Measurements from ENCODE around the gene MYO7B. TPM values are rescaled to one million over a fixed set of nuclear protein-coding genes. Genes with fewer than 3 reads are reported as not detected.

Gene MYO7B
- total and polyA plus RNA-seq, 9 of the 15 experiments (the other 6 are each of a cell fraction or from before 2014, with no cell fraction given) = 0.08 TPM; not detected in 8

DNA sequence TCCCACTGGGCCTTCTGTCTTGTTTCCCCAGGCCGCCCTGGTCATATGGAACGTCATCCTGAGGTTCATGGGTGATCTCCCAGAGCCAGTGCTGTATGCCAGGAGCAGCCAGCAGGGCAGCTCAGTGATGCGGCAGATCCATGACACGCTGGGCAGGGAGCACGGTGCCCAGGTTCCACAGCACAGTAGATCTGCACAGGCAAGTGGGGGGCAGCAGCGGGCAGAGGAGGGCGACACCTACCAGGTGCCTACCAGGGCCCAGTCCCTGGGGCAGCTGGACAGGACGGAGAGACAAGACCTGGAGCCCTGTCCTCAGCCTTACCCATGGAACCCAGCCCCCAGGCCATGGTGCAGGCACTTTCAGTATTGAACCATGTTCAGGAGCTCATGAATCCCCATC is 74.3 kb downstream of the MYO7B start (continued):
- TF ChIP-seq, protein P1, sequence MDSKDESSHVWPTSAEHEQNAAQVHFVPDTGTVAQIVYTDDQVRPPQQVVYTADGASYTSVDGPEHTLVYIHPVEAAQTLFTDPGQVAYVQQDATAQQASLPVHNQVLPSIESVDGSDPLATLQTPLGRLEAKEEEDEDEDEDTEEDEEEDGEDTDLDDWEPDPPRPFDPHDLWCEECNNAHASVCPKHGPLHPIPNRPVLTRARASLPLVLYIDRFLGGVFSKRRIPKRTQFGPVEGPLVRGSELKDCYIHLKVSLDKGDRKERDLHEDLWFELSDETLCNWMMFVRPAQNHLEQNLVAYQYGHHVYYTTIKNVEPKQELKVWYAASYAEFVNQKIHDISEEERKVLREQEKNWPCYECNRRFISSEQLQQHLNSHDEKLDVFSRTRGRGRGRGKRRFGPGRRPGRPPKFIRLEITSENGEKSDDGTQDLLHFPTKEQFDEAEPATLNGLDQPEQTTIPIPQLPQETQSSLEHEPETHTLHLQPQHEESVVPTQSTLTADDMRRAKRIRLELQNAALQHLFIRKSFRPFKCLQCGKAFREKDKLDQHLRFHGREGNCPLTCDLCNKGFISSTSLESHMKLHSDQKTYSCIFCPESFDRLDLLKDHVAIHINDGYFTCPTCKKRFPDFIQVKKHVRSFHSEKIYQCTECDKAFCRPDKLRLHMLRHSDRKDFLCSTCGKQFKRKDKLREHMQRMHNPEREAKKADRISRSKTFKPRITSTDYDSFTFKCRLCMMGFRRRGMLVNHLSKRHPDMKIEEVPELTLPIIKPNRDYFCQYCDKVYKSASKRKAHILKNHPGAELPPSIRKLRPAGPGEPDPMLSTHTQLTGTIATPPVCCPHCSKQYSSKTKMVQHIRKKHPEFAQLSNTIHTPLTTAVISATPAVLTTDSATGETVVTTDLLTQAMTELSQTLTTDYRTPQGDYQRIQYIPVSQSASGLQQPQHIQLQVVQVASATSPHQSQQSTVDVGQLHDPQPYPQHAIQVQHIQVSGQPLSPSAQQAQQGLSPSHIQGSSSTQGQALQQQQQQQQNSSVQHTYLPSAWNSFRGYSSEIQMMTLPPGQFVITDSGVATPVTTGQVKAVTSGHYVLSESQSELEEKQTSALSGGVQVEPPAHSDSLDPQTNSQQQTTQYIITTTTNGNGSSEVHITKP (IDR thresholded peaks at IDR 0.05; ENCODE audit: partially characterized antibody) = no peak
- TF ChIP-seq PHF20 (IDR thresholded peaks at IDR 0.05; ENCODE audit: partially characterized antibody) = no peak
- TF ChIP-seq MYC (IDR thresholded peaks at IDR 0.05; ENCODE audit: low read depth, low read length) = no peak
- TF ChIP-seq MYC (CRISPR knock-in tag; IDR thresholded peaks at IDR 0.05; ENCODE audit: borderline replicate concordance, low read depth) = no peak

DNA sequence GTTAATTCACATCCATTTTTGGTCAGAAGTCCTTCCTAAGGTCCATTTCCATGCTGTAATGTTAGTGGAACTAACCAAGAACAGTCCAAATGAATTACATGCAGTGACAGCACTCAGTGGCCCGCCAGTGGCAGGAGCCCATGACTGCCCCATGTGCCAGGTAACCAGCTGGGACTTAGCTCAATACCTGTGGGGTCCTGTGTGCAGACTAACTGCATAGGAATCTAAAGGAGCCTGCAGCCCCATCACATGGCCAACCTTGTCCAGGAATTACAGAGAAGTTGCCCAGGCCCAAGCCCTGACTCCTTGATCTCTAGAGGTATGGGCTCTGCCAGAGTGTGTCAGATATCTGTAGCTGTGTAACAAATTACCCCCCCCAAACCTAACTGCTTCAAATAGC is 75.1 kb downstream of the MYO7B start:
- ChIA-PET CTCF (ENCODE audit: low intra/inter-chr PET ratio) (no interaction called here), POLR2A (interaction anchor here (1.3 kb wide), 1 partner anchor 9 kb away, joined by 5 read pairs; no protein-coding TSS in a partner anchor)
- no peaks in the 10 kb centered on the region for H3K9me1 ChIP-seq (ENCODE audit: control insufficient read depth, insufficient read depth, low read length)
- WGBS (ENCODE audit: insufficient coverage, low coverage, missing lambda C conversion rate) = 13% methylated on average over 1 of the region's 1 CpG
- intact Hi-C loops (cut with micrococcal nuclease) (no loop called here), in situ Hi-C loops (cut with MboI) (no loop called here)
- no peaks in the 10 kb centered on the region; the same call in 2 of the 3 replicates for H3K36me3 ChIP-seq (ENCODE audit: control insufficient read depth, insufficient read depth, low read length)
- DNase-seq (ENCODE audit: extremely low read depth in 1 of 4, low spot score in 3 of 4) = no peak
- no peaks in the 10 kb centered on the region for H3K9me3 ChIP-seq (replicated peaks; ENCODE audit: control insufficient read depth, insufficient read depth, low read depth, low read length)
- H2AFZ ChIP-seq (ENCODE audit: low read depth, low read length) = no peak overlapping the region
- H3K4me1 ChIP-seq (replicated peaks in 1 of 2; ENCODE audit: control insufficient read depth in 2 of 2, insufficient read depth in 2 of 2, low read length in 2 of 2) = peaks cover 0 to 11% of the 10 kb centered on the region in 2 experiments; a peak in 2 of 5 replicates
- no peak overlapping the region for H3K4me3 ChIP-seq
- H3K79me2 ChIP-seq (ENCODE audit: control insufficient read depth, insufficient read depth, low read length) = no peaks in the 10 kb centered on the region
- ATAC-seq = no peak
- H3K4me2 ChIP-seq (ENCODE audit: insufficient read depth, low read length) = no peak overlapping the region
- no peak for TF ChIP-seq HNRNPL (IDR thresholded peaks at IDR 0.05; ENCODE audit: low read depth, low read length)
- TF ChIP-seq PHF20 (IDR thresholded peaks at IDR 0.05; ENCODE audit: partially characterized antibody) = no peak
- TF ChIP-seq SNIP1 (IDR thresholded peaks at IDR 0.05; ENCODE audit: low read depth) = no peak
- no peak for TF ChIP-seq SMARCB1 (IDR thresholded peaks at IDR 0.05; ENCODE audit: insufficient read length, low read depth)
- no peak for TF ChIP-seq L3MBTL2 (IDR thresholded peaks at IDR 0.05)
- TF ChIP-seq, protein P2, sequence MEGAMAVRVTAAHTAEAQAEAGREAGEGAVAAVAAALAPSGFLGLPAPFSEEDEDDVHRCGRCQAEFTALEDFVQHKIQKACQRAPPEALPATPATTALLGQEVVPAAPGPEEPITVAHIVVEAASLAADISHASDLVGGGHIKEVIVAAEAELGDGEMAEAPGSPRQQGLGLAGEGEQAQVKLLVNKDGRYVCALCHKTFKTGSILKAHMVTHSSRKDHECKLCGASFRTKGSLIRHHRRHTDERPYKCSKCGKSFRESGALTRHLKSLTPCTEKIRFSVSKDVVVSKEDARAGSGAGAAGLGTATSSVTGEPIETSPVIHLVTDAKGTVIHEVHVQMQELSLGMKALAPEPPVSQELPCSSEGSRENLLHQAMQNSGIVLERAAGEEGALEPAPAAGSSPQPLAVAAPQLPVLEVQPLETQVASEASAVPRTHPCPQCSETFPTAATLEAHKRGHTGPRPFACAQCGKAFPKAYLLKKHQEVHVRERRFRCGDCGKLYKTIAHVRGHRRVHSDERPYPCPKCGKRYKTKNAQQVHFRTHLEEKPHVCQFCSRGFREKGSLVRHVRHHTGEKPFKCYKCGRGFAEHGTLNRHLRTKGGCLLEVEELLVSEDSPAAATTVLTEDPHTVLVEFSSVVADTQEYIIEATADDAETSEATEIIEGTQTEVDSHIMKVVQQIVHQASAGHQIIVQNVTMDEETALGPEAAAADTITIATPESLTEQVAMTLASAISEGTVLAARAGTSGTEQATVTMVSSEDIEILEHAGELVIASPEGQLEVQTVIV (CRISPR knock-in tag; IDR thresholded peaks at IDR 0.05; ENCODE audit: borderline replicate concordance) = no peak
- TF ChIP-seq ZNF57 (CRISPR knock-in tag; IDR thresholded peaks at IDR 0.05) = no peak
- no peak for TF ChIP-seq ZNF830 (CRISPR knock-in tag; IDR thresholded peaks at IDR 0.05)
- H3K27me3 ChIP-seq (ENCODE audit: control insufficient read depth in 2 of 2, insufficient read depth in 2 of 2, low read length in 2 of 2) = peaks cover 57 to 85% of the 10 kb centered on the region in 2 experiments
- no peaks in the 10 kb centered on the region for H4K20me1 ChIP-seq (replicated peaks; ENCODE audit: control insufficient read depth, insufficient read depth, low read length)
- no peak overlapping the region for H3K27ac ChIP-seq (ENCODE audit: extremely low read depth, low read depth, low read length)
- FAIRE-seq = no peak
- no peak overlapping the region for H3K9ac ChIP-seq (ENCODE audit: insufficient read depth in 1 of 2, low read depth in 2 of 2, low read length in 2 of 2)
- no TSS peak for BruUV-seq (replicated peaks)

Data from K562 (cell line).